KBM-7 (cell line): Measurements from ENCODE around the gene EYA3.

Source experiments
- DNase-seq: peaks from one replicate; pipeline ENCODE4 v3.0.0-alpha.2; 2015
- in situ Hi-C: fragments of 300-500 bp; cut with MboI; formaldehyde crosslinking; loops from 2 replicates; pipeline ENCODE4 v1.14.3; 2020; ENCODE audit warnings: low sequenced_read_pairs, low pct_unique_long_range_greater_than_20kb, mixed read lengths

The EYA3 gene

DNA sequence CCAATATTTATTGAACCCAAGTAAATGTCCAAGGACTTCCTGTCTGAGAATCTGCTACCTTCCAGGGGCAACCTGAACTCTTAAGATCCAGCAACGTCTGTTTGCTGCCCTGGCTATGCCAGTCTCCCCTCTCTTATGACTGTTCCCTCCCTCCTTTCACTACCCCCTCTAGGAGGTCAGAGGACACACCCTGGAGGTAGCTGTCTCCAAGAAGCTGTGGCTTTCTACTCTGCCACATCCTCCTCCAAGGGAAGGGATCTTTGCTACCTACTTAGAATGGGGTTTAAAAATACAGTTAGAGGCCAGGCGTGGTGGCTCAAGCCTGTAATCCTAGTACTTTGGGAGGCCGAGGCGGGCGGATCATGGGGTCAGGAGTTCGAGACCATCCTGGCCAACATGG, 157.2 kb downstream of the EYA3 start:
- in situ Hi-C loops = no loop called here

DNA sequence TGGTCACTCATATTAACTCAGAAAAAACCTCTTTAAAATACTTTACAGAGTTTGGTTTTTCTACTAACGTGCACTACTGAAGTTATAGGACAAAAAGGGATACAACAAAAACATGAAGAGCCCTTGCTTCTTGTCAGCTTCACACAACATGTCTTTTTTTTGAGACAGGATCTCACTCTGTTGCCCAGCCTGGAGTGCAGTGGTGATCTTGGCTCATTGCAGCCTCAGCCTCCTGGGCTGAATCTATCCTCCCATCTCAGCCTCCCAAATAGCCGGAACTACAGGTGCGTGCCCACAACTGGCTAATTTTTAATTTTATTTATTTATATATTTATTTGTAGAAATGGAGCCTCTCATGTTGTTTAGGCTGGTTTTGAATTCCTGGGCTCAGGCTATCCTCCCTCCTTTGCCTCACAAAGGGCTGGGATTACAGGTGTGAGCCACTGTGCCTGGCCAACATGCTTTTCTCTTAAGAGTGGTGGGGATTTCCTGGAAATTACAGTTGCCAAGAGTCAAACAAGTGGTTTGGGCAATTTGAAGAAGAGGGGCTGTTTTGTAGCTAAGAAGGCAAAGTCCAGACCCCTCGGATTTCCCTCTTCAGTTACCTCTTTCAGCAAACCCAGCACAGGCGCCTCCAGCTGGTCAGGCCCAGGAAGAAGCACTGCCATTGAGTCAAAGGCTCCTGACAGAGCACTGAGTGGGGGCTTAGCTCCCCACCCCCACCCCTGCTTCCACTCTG, 160.0 kb downstream of the EYA3 start:
- in situ Hi-C loops = no loop called here

More for the DNA sequence above, 157.2 kb downstream of the EYA3 start:
- no peak for DNase-seq

DNA sequence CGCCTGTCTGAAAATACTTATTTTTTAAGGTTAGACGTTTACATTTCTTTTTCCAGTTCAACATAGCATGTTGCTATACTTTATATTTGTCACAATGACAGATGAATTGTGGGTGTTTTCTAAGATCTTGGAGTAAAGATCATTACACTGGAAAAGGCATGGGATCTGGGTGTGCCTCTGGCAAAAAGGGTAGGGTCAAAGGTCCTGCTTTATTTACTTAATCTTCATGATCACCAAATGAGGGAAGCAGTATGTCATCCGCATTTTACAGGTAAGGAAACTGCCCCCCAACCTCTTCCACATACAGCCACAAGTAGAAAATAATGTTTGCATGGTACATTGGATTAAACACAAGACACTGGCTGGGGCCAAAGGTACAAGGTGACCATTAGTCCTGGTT, 166.1 kb downstream of the EYA3 start:
- in situ Hi-C loops = no loop called here
- no peak for DNase-seq

More for the DNA sequence above, 160.0 kb downstream of the EYA3 start:
- no peak for DNase-seq
